GM21723 (cell line): ENCODE results near the gene LRMDA.

Experiments used
- ATAC-seq: cut with Tn5 transposase; IDR thresholded peaks from one replicate; pipeline ENCODE4 v1.9.1; 2021; ENCODE audit warnings: mild to moderate bottlenecking, moderate library complexity; ENCODE audit not compliant: unreplicated experiment

The LRMDA gene

GRCh38 chr10:75431180-75432111, at the start of gene LRMDA:
Gene LRMDA (plus strand): TSS chr10:75431624.
- no peak for ATAC-seq

DNA sequence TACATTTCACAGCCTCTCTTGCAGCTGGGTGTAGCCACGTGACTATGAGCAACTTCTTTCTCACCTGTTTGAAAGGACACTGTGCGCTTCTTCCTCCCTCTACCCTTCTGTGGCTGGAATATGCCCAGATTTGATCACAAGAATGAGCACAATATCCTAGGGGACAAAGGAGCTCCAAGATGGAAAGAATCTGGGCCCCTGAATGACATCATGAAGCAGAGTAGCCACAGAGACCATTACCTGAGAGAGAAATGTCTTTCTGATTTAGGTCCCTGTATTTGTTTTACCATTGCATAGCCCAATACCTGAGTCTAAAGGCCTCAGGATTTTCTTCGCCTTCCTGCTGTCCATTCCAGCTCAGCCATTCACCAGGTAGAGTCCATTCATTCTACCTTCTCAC, 45.3 kb upstream of the LRMDA start:
- ATAC-seq, result no peak

DNA sequence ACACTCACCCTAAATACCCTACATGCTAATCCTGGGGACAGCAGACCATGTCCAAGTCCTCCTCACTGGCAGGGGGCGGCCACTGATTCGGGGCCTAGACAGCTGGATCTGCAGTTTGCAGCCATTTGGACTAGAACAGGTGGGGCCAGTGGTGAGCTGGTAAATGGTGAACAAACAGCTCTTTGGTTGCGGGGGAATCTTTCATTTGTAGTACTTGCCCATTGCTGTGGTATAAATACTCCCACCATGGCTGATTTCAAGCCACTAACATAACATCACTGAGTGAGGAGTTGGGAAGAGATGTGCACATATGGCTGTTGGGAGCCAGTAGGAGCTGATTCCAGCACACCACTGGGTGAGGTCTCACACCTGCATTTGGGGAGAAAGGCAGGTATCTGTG, 43.3 kb upstream of the LRMDA start:
- no peak for ATAC-seq

DNA sequence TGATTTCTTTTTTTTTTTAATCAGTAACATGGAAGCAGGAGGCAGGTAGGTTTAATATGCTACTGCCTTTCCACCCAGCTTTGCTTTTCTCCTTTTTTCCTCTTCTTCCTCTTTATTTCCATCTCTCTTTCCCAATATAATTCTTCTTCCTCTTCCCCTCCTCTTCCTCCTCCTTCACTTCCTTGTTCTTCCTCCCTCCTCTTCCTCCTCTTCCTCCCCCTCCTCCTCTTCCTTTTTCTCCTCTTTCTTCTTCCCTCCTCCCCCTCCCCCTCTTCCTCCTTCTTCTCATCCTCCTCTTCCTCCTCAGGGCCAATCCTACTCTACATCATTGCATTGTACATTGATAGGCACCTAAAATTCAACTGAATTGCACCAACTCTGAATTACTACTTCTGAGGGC, 41.2 kb upstream of the LRMDA start:
- ATAC-seq, result no peak

- no peak for ATAC-seq
These were observed 39.2 kb upstream of the LRMDA start for GRCh38 chr10:75392271-75392670.

GRCh38 chr10:75392744-75393143, 38.7 kb upstream of the LRMDA start:
- ATAC-seq, result no peak

DNA sequence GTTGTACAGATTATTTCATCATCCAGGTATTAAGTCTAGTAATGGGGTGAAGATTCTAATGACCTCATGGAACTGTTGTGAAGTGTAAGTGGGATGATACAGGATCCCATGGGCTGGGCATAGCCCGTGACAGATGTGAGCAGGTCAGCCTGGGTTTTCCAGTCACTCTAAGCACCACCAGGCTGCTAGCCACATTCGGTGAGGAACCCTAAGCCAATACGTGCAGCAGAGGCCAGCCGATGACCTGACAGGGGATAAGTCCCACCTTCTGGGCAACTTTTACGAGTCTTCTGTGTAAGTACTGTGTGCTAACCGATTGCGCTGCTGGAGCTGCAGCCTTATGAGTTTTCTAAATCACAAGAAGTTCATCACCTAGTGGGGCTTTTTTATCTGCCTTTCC, 37.2 kb upstream of the LRMDA start:
- ATAC-seq, result no peak

DNA sequence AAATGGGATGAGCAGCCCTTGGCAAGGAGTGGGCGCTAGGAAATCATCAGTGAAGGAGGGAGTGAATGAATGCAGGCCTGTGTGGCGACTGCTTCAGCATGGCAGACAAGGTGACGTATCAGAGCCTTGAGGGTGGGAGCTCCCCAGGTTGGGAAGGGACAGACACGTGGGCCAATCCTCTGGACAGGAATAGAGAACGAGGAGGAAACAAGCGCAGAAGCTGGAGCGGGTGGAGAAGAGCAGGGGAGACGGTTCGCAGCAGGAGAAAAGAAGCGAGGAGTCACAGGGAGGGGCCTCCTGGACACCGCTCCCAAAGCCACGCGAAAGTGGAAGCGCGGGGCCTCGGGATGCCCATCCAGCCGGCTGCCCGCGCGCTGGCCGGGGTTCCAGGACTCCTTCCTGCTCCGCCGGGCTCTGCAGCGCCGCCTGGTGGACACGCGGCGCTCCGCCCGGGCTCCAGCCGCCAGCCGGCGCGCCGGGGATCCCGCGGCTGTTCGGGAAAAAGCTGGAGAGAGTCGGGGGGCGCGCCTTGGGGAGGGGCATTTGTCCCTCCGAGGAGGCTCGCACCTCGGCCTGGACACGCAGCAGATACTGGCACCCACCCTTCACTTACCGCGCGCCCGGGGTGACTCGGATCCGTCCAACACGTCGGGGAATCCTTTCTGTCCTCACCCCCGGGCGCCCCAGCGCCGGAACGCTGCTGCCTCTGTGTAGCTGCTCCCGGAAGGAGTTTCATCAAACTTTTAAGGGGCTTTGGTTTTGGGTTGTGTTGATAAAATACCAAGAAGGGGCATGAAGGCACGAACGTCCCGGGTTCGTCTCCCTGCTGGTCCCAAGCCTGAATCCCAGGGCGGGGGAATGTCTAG, 36.1 kb upstream of the LRMDA start:
- no peak for ATAC-seq

DNA sequence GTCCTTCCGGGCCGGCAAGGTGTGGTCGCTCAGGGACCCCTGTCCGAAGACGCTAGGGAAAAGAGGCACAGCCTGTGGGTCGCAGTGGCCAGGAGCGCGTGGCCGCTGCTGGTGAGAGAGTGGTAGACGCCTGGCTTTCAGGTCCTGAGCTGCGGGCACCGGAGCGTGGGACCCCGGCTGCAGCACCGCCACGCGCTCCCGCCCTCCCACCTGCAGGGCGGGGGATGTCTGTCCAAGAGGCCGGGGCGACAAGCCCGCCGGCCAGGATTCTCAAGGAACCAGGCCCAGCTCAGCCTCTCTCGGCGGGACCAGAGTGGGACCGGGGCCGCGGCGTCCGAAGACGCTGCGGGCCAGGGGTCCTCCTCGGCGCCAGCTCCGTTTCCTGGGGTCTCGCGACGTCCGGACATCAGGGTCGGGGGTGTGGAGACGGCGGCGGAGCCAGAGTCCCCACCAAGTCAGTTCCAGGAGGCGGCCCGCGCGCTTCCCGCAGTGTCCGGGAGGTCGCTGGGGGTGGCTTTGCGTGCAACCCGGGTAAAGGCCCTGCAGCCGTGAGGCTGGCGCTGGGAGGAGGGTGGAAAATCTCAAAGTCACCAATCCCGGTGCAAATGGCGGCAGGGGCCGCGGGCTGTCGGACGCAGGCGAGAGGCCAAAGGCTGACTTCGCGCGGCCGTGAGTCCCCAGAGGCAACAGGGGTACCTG, 35.3 kb upstream of the LRMDA start:
- ATAC-seq, result no peak

GRCh38 chr10:75396631-75397495, 34.6 kb upstream of the LRMDA start:
- ATAC-seq, result no peak

DNA sequence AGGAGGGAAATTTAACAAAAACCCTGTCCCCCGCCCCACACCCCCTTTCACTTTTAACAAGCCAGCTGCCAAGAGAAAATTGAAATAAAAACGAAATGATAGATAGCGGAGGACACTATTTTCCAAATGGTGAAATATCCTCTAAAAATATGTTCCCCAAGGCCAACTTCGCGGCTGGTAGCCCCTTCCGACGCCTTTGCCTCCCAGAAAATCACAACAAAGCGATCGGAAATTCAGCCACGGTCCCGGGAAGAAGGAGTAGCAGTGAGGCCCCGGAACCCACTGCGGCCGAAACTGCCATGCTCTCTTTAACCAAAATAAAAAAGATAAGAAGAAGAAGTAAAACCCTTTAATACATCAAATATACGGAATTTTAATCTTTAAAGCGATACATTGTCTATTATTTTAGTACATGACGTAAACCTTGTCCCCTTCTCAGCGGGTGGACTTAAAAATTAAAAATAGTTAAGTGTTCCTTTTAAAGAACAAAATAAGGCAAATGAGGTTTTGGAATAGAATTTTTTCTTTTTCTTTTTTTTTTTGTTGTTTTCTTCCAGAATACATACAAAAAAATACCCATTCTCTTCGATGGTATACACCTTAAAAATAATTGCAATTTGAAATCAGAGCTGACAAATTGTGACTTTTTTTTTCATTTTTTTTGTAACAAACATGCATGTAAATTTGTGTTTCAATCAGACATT, 33.8 kb upstream of the LRMDA start:
- ATAC-seq, result no peak

DNA sequence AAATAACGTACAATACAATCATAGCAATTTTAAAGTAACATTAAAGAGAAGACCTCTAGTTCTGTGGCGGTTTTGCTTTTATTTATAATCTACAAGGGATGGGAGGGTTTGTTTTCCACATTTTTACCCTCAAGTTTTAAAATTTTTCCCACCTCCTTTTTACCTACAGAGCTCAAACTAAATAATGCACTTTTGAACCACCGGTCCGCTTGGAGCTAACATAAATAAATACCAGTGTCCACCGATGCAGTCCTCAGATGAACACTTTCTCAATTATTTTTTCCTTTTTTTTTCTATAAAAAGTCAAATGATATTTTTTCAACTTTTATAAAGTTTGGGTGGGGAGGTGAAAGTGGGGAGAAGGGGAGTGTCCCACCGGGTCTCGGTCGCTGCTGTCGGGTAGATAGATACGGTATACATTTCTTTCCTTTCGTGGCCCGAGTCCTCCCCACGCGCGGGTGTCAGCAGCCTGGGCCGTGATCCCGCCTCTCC, 33.2 kb upstream of the LRMDA start:
- ATAC-seq, result no peak

GRCh38 chr10:75398692-75399460, 32.5 kb upstream of the LRMDA start:
- ATAC-seq, result no peak

GRCh38 chr10:75399461-75400162, 31.8 kb upstream of the LRMDA start:
- no peak for ATAC-seq

GRCh38 chr10:75400163-75400770, 31.2 kb upstream of the LRMDA start:
- ATAC-seq, result no peak

GRCh38 chr10:75400771-75401568, 30.5 kb upstream of the LRMDA start:
- peak; percentile 18 for ATAC-seq
